Measurements from ENCODE around the gene GRAMD2B. TPM values are rescaled to one million over a fixed set of nuclear protein-coding genes. Genes with fewer than 3 reads are reported as not detected.

GRAMD2B gene
- total and polyA plus RNA-seq, 3 donors from 2014 or later, result 10.8 to 35.0 (median 23.5) TPM

DNA sequence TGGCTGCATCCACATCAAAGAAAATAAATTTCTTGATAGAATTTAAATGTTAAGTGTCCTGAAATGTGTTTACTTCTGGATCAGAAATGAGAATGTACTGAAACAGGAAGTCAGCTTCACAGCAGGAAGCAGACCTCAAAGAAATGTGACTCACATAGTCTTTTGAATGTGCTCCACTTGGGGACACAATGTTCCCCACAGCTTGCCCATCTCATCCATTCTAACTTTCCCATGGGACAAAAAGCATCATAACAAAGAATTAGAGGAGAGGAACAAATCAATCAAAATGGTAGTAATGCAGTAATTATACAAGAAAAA is 85.7 kb downstream of the GRAMD2B start:
- Histone ChIP-seq H3K27me3 (no peaks in the 10 kb centered on the region), H3K36me3 (ENCODE audit: low read depth, missing control alignments) (no peaks in the 10 kb centered on the region), H3K4me3 (no peak overlapping the region), H3K9me3 (no peaks in the 10 kb centered on the region), H3K27ac (peak overlapping the region; percentile 67 to 69), H3K4me1 (peaks cover 18% of the 10 kb centered on the region)
- no peak for TF ChIP-seq POLR2A (IDR thresholded peaks at IDR 0.05)
- TF ChIP-seq, protein P1, sequence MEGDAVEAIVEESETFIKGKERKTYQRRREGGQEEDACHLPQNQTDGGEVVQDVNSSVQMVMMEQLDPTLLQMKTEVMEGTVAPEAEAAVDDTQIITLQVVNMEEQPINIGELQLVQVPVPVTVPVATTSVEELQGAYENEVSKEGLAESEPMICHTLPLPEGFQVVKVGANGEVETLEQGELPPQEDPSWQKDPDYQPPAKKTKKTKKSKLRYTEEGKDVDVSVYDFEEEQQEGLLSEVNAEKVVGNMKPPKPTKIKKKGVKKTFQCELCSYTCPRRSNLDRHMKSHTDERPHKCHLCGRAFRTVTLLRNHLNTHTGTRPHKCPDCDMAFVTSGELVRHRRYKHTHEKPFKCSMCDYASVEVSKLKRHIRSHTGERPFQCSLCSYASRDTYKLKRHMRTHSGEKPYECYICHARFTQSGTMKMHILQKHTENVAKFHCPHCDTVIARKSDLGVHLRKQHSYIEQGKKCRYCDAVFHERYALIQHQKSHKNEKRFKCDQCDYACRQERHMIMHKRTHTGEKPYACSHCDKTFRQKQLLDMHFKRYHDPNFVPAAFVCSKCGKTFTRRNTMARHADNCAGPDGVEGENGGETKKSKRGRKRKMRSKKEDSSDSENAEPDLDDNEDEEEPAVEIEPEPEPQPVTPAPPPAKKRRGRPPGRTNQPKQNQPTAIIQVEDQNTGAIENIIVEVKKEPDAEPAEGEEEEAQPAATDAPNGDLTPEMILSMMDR (IDR thresholded peaks at IDR 0.05), result no peak
- intact Hi-C loops (cut with DNase I; ENCODE audit: low total_unique reads), result no loop called here
- peak; percentile 67 for DNase-seq

DNA sequence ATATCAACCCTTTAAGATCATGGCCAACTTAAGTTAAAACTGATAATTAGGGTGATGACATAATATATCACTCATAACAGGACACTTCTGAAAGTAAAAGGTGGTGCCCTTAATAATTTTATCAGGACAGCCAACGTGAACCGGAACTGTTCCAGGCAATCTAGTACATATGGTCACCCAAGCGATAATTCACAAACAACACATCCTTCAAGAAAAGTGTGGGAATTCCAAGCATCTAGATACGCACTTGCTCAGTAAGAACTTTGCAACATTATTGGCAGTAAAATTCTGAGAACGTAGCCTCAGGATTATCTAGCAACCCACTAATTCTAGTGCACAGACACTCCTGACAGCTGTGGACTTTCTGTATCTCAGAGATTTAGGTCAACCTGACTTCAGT is 86.1 kb downstream of the GRAMD2B start:
- peaks cover 18% of the 10 kb centered on the region for H3K4me1 ChIP-seq
- no peaks in the 10 kb centered on the region for H3K36me3 ChIP-seq (ENCODE audit: low read depth, missing control alignments)
- no peak for TF ChIP-seq POLR2A (IDR thresholded peaks at IDR 0.05)
- TF ChIP-seq, protein P1 (IDR thresholded peaks at IDR 0.05), result no peak
- peak overlapping the region; percentile 67 to 69 for H3K27ac ChIP-seq
- intact Hi-C loops (cut with DNase I; ENCODE audit: low total_unique reads), result no loop called here
- 31 to 50% methylated on average over 5 of the region's 5 CpGs for WGBS, 2 donors
- no peak overlapping the region for H3K4me3 ChIP-seq
- H3K9me3 ChIP-seq, result no peaks in the 10 kb centered on the region
- H3K27me3 ChIP-seq, result no peaks in the 10 kb centered on the region
- DNase-seq, result peak; percentile 50

DNA sequence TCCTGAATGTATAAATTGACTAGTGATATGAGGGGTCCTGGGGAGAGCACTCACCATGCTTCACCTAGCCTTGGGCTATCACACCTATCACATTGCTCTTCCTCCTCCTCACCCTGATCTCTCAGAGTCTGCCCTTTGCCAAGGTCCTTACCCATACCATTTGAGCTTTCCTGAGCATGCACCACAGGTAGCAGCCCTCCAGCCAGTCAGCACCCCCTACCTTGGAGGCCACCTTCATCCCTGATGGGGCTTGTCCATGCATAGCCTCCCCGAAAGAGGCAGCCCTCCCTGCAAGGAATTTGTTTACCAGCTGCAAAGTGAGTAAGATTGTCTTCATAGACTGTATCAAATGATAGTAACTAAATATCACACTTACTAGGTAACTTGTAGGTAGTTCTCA is 88.8 kb downstream of the GRAMD2B start:
- TF ChIP-seq, protein P1 (IDR thresholded peaks at IDR 0.05), result no peak
- TF ChIP-seq POLR2A (IDR thresholded peaks at IDR 0.05), result no peak
- no peak overlapping the region for H3K4me3 ChIP-seq
- DNase-seq, result no peak
- H3K4me1 ChIP-seq, result peaks cover 37% of the 10 kb centered on the region
- intact Hi-C loops (cut with DNase I; ENCODE audit: low total_unique reads), result no loop called here
- H3K27me3 ChIP-seq, result no peaks in the 10 kb centered on the region
- WGBS, 2 donors, result 95 to 100% methylated on average over 1 of the region's 1 CpG
- H3K36me3 ChIP-seq (ENCODE audit: low read depth, missing control alignments), result no peaks in the 10 kb centered on the region
- H3K27ac ChIP-seq, result no peak overlapping the region
- H3K9me3 ChIP-seq, result no peaks in the 10 kb centered on the region

DNA sequence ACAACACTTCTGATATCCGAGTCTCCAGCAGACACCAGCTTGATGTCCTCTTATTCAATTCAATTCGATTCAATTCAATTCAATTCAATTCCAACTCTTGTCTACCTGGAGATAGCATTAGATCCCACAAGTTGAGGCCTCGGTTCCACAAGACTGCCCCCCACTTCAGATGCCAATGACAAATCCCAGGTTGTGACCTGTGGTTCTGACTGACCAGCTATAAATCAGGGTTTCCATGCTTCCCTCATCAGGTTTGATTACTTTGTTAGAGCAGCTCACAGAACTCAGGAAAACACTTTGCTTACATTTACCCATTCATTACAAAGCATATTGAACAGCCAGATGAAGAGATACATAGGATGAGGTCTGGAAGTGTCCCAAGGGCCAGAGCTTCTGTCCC is 89.2 kb downstream of the GRAMD2B start:
- intact Hi-C loops (cut with DNase I; ENCODE audit: low total_unique reads), result no loop called here
- 85 to 97% methylated on average over 3 of the region's 3 CpGs for WGBS, 2 donors
- Histone ChIP-seq H3K4me1 (peaks cover 37% of the 10 kb centered on the region), H3K36me3 (ENCODE audit: low read depth, missing control alignments) (no peaks in the 10 kb centered on the region), H3K9me3 (no peaks in the 10 kb centered on the region), H3K27ac (peak overlapping the region; percentile 23 to 62), H3K27me3 (no peaks in the 10 kb centered on the region), H3K4me3 (no peak overlapping the region)
- no peak for DNase-seq
- TF ChIP-seq, protein P1 (IDR thresholded peaks at IDR 0.05), result no peak
- TF ChIP-seq POLR2A (IDR thresholded peaks at IDR 0.05), result no peak

DNA sequence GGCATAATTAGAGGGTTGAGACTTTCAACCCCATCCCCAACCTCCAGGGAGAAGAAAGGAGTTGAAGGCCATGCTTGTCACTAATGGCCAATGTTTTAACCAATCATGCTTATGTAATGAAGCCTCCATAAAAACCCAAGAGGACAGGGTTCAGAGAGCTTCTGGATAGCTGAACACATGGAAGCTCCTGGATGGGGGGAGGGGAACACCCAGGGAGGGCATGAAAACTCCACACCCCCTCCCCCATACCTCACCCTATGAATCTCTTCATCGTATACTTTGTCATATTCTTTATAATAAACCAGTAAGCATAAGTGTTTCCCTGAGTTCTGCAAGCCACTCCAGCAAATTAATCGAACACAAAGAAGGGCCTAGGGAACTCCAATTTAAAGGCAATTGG is 90.1 kb downstream of the GRAMD2B start:
- no peak for TF ChIP-seq POLR2A (IDR thresholded peaks at IDR 0.05)
- H3K36me3 ChIP-seq (ENCODE audit: low read depth, missing control alignments), result no peaks in the 10 kb centered on the region
- H3K4me3 ChIP-seq, result no peak overlapping the region
- peaks cover 37% of the 10 kb centered on the region for H3K4me1 ChIP-seq
- H3K27me3 ChIP-seq, result no peaks in the 10 kb centered on the region
- no peaks in the 10 kb centered on the region for H3K9me3 ChIP-seq
- peak overlapping the region; percentile 23 to 62 for H3K27ac ChIP-seq
- intact Hi-C loops (cut with DNase I; ENCODE audit: low total_unique reads), result no loop called here
- DNase-seq, result no peak
- WGBS, 2 donors, result 54 to 70% methylated on average over 2 of the region's 2 CpGs
